ENCODE data around the gene DONSON.

The DONSON gene

GRCh38 chr21:33562389-33562788 is 26.1 kb downstream of the DONSON start:
- DNase-seq (ENCODE audit: low spot score) = no peak

GRCh38 chr21:33561373-33561772 is 27.1 kb downstream of the DONSON start:
- DNase-seq (ENCODE audit: low spot score) = no peak

- no peak for DNase-seq (ENCODE audit: low spot score)
Measured at GRCh38 chr21:33560965-33561364, 27.5 kb downstream of the DONSON start.

- DNase-seq (ENCODE audit: low spot score) = no peak
Measured at GRCh38 chr21:33559813-33560212, 28.7 kb downstream of the DONSON start.

GRCh38 chr21:33558777-33559421 is 29.6 kb downstream of the DONSON start:
- DNase-seq (ENCODE audit: low spot score) = no peak

GRCh38 chr21:33557447-33557846 is 31.0 kb downstream of the DONSON start:
- DNase-seq (ENCODE audit: low spot score) = no peak

- DNase-seq (ENCODE audit: low spot score) = no peak
Measured at GRCh38 chr21:33554982-33555344, 33.5 kb downstream of the DONSON start.

GRCh38 chr21:33554236-33554981 is 34.1 kb downstream of the DONSON start:
- no peak for DNase-seq (ENCODE audit: low spot score)

GRCh38 chr21:33552999-33553598 is 35.4 kb downstream of the DONSON start:
- no peak for DNase-seq (ENCODE audit: low spot score)

GRCh38 chr21:33552093-33552998 is 36.1 kb downstream of the DONSON start:
- no peak for DNase-seq (ENCODE audit: low spot score)

- no peak for DNase-seq (ENCODE audit: low spot score)
Measured at GRCh38 chr21:33551664-33552063, 36.8 kb downstream of the DONSON start.

- DNase-seq (ENCODE audit: low spot score) = no peak
Measured at GRCh38 chr21:33550772-33551660, 37.5 kb downstream of the DONSON start.

GRCh38 chr21:33549848-33550771 is 38.4 kb downstream of the DONSON start:
- no peak for DNase-seq (ENCODE audit: low spot score)

GRCh38 chr21:33546086-33546485 is 42.4 kb downstream of the DONSON start:
- no peak for DNase-seq (ENCODE audit: low spot score)

- DNase-seq (ENCODE audit: low spot score) = no peak
Measured at GRCh38 chr21:33544451-33545195, 43.9 kb downstream of the DONSON start.

- peak; percentile 86 for DNase-seq (ENCODE audit: low spot score)
Measured at GRCh38 chr21:33543505-33544129, 44.9 kb downstream of the DONSON start.

- peak; percentile 99 for DNase-seq (ENCODE audit: low spot score)
Measured at GRCh38 chr21:33542640-33543504, 45.6 kb downstream of the DONSON start, which contains the start of gene SON. Gene SON, plus strand, starts transcription at chr21:33543038. Its CDS starts 55 bp downstream, at chr21:33543093.
